Fibroblast of lung (primary cell): ENCODE measurements around the gene CNTNAP4.

Experiments used
- EZH2 ChIP-seq: IDR thresholded peaks from 2 replicates; pipeline ENCODE4 v1.5.1; 2012; ENCODE audit warnings: low read length, control low read depth, mild to moderate bottlenecking; ENCODE audit errors: missing control alignments
- TF ChIP-seq, protein P1 (sequence below), 2 donors: IDR thresholded peaks in 1 of 2; conservative IDR thresholded peaks in 1 of 2; 1 replicate in 1 of 2; 2 replicates in 1 of 2; pipeline ENCODE4 v1.5.1; 2011 to 2012; ENCODE audit warnings: low read length in 2 of 2, control low read depth in 1 of 2, inconsistent platforms in 1 of 2, low read depth in 1 of 2, mild to moderate bottlenecking in 1 of 2

DNA sequence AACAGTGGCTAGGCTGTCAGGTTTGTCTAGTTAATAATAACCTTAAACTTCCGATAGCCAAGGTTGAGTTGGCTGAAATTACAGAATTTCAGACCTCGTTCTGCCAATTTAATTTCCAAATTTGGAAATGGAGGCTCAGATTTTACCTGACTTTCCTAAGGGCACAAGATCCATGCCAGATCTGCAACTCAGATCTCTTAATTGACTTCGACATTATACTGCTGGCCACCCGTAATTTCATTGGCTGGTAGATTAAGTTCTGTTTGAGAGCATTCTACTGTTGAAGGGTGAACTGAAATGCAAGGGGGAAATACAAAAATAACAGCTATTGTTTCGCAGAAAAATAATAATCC, 210.8 kb downstream of the CNTNAP4 start:
- TF ChIP-seq, protein P1, sequence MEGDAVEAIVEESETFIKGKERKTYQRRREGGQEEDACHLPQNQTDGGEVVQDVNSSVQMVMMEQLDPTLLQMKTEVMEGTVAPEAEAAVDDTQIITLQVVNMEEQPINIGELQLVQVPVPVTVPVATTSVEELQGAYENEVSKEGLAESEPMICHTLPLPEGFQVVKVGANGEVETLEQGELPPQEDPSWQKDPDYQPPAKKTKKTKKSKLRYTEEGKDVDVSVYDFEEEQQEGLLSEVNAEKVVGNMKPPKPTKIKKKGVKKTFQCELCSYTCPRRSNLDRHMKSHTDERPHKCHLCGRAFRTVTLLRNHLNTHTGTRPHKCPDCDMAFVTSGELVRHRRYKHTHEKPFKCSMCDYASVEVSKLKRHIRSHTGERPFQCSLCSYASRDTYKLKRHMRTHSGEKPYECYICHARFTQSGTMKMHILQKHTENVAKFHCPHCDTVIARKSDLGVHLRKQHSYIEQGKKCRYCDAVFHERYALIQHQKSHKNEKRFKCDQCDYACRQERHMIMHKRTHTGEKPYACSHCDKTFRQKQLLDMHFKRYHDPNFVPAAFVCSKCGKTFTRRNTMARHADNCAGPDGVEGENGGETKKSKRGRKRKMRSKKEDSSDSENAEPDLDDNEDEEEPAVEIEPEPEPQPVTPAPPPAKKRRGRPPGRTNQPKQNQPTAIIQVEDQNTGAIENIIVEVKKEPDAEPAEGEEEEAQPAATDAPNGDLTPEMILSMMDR (conservative IDR thresholded peaks at IDR 0.05 in 1 of 2, IDR thresholded peaks at IDR 0.05 in 1 of 2; ENCODE audit: low read depth in 1 of 2, low read length in 2 of 2), result no peak
- no peak for TF ChIP-seq EZH2
